ENCODE results near the gene SORCS2. TPM values are rescaled to one million over a fixed set of nuclear protein-coding genes. Genes with fewer than 3 reads are reported as not detected.
A peak's percentile ranks its signal among the peaks of the same experiment; 100 is the strongest.

The SORCS2 gene
- total RNA-seq, 1 donor from 2014 or later, result 13.8 TPM

- Histone ChIP-seq H3K4me3 (ENCODE audit: insufficient read depth, low read depth, low read length) (no peak overlapping the region), H3K36me3 (ENCODE audit: insufficient read depth, low read length) (no peaks in the 10 kb centered on the region), H2AFZ (ENCODE audit: low read depth, low read length) (no peak overlapping the region), H3K9me3 (ENCODE audit: insufficient read depth, low read depth, low read length) (no peaks in the 10 kb centered on the region), H3K9ac (ENCODE audit: low read length) (no peak overlapping the region), H3K4me2 (ENCODE audit: low read length) (no peak overlapping the region), H4K20me1 (ENCODE audit: insufficient read depth, low read length) (peaks cover 47% of the 10 kb centered on the region), H3K4me1 (ENCODE audit: insufficient read depth, low read length) (peaks cover 15% of the 10 kb centered on the region), H3K27ac (ENCODE audit: low read depth, low read length) (no peak overlapping the region), H3K79me2 (ENCODE audit: insufficient read depth, low read length) (no peaks in the 10 kb centered on the region), H3K27me3 (ENCODE audit: insufficient read depth, low read length) (peaks cover 3% of the 10 kb centered on the region)
- H3K27ac Mint-ChIP-seq (ENCODE audit: unreplicated experiment), result no peak overlapping the region
- FAIRE-seq (no peak), DNase-seq (ENCODE audit: low read depth) (no peak)
- H3K27me3 Mint-ChIP-seq (ENCODE audit: low read depth, unreplicated experiment), result peaks cover 15% of the 10 kb centered on the region
- peaks cover 32% of the 10 kb centered on the region for H3K4me1 Mint-ChIP-seq (ENCODE audit: low read depth, unreplicated experiment)
- peaks cover 3% of the 10 kb centered on the region for H3K36me3 Mint-ChIP-seq (ENCODE audit: low read depth, unreplicated experiment)
- H3K9me3 Mint-ChIP-seq (ENCODE audit: unreplicated experiment), result peaks cover 2% of the 10 kb centered on the region
- no peak overlapping the region for H3K4me3 Mint-ChIP-seq (ENCODE audit: unreplicated experiment)
- no peak for TF ChIP-seq EZH2 (IDR thresholded peaks at IDR 0.05; ENCODE audit: insufficient read depth, low read length)
- no peak for TF ChIP-seq CTCF (IDR thresholded peaks at IDR 0.05; ENCODE audit: insufficient read depth, low read depth, low read length)
Observed at GRCh38 chr4:7389101-7389701, 196.9 kb downstream of the SORCS2 start.

GRCh38 chr4:7389719-7390118, 197.4 kb downstream of the SORCS2 start:
- peaks cover 37% of the 10 kb centered on the region for H3K4me1 Mint-ChIP-seq (ENCODE audit: low read depth, unreplicated experiment)
- Histone ChIP-seq H3K79me2 (ENCODE audit: insufficient read depth, low read length) (no peaks in the 10 kb centered on the region), H3K36me3 (ENCODE audit: insufficient read depth, low read length) (no peaks in the 10 kb centered on the region), H4K20me1 (ENCODE audit: insufficient read depth, low read length) (peaks cover 42% of the 10 kb centered on the region), H3K4me2 (ENCODE audit: low read length) (no peak overlapping the region), H3K9me3 (ENCODE audit: insufficient read depth, low read depth, low read length) (no peaks in the 10 kb centered on the region), H3K9ac (ENCODE audit: low read length) (no peak overlapping the region), H3K4me1 (ENCODE audit: insufficient read depth, low read length) (peaks cover 15% of the 10 kb centered on the region), H3K27ac (ENCODE audit: low read depth, low read length) (no peak overlapping the region), H3K4me3 (ENCODE audit: insufficient read depth, low read depth, low read length) (no peak overlapping the region), H2AFZ (ENCODE audit: low read depth, low read length) (no peak overlapping the region), H3K27me3 (ENCODE audit: insufficient read depth, low read length) (peaks cover 3% of the 10 kb centered on the region)
- H3K4me3 Mint-ChIP-seq (ENCODE audit: unreplicated experiment), result no peak overlapping the region
- peaks cover 15% of the 10 kb centered on the region for H3K27me3 Mint-ChIP-seq (ENCODE audit: low read depth, unreplicated experiment)
- TF ChIP-seq CTCF (IDR thresholded peaks at IDR 0.05; ENCODE audit: insufficient read depth, low read depth, low read length), result no peak
- peaks cover 2% of the 10 kb centered on the region for H3K9me3 Mint-ChIP-seq (ENCODE audit: unreplicated experiment)
- peaks cover 3% of the 10 kb centered on the region for H3K36me3 Mint-ChIP-seq (ENCODE audit: low read depth, unreplicated experiment)
- no peak overlapping the region for H3K27ac Mint-ChIP-seq (ENCODE audit: unreplicated experiment)
- no peak for DNase-seq (ENCODE audit: low read depth)
- FAIRE-seq, result no peak

- Mint-ChIP-seq H3K4me3 (ENCODE audit: unreplicated experiment) (no peak overlapping the region), H3K27me3 (ENCODE audit: low read depth, unreplicated experiment) (peaks cover 12% of the 10 kb centered on the region), H3K9me3 (ENCODE audit: unreplicated experiment) (peaks cover 2% of the 10 kb centered on the region), H3K4me1 (ENCODE audit: low read depth, unreplicated experiment) (peaks cover 39% of the 10 kb centered on the region), H3K27ac (ENCODE audit: unreplicated experiment) (peak overlapping the region; percentile 62), H3K36me3 (ENCODE audit: low read depth, unreplicated experiment) (peaks cover 3% of the 10 kb centered on the region)
- H3K9me3 ChIP-seq (ENCODE audit: insufficient read depth, low read depth, low read length), result no peaks in the 10 kb centered on the region
- no peak for TF ChIP-seq EZH2 (IDR thresholded peaks at IDR 0.05; ENCODE audit: insufficient read depth, low read length)
- no peak for TF ChIP-seq CTCF (IDR thresholded peaks at IDR 0.05; ENCODE audit: insufficient read depth, low read depth, low read length)
- no peaks in the 10 kb centered on the region for H3K36me3 ChIP-seq (ENCODE audit: insufficient read depth, low read length)
- FAIRE-seq, result no peak
- H3K4me1 ChIP-seq (ENCODE audit: insufficient read depth, low read length), result peaks cover 15% of the 10 kb centered on the region
- no peak for DNase-seq (ENCODE audit: low read depth)
- H3K4me2 ChIP-seq (ENCODE audit: low read length), result no peak overlapping the region
- H3K4me3 ChIP-seq (ENCODE audit: insufficient read depth, low read depth, low read length), result no peak overlapping the region
- H3K9ac ChIP-seq (ENCODE audit: low read length), result no peak overlapping the region
- no peak overlapping the region for H3K27ac ChIP-seq (ENCODE audit: low read depth, low read length)
- H3K27me3 ChIP-seq (ENCODE audit: insufficient read depth, low read length), result peaks cover 3% of the 10 kb centered on the region
- H4K20me1 ChIP-seq (ENCODE audit: insufficient read depth, low read length), result peaks cover 40% of the 10 kb centered on the region
- H3K79me2 ChIP-seq (ENCODE audit: insufficient read depth, low read length), result no peaks in the 10 kb centered on the region
- no peak overlapping the region for H2AFZ ChIP-seq (ENCODE audit: low read depth, low read length)
Observed at GRCh38 chr4:7390336-7390735, 198.0 kb downstream of the SORCS2 start.

All from astrocyte (in vitro differentiated cells and primary cell).